Right lobe of liver (tissue), 4 donors: ENCODE measurements around the gene SLC35D1.

Experiments used
- POLR2A ChIP-seq: fragments of 450-650 bp; IDR thresholded peaks from one replicate; pipeline ENCODE4 v1.6.1; 2017; ENCODE audit warnings: antibody characterized with exemption, mild to moderate bottlenecking
- TF ChIP-seq, protein P1 (sequence below), 4 donors: fragments of 200-600 bp in 3 of 4; fragments of 450-650 bp in 1 of 4; IDR thresholded peaks; one replicate each; pipeline versions ENCODE4 v1.5.1 to v1.8.0; 2016 to 2022; ENCODE audit warnings: antibody characterized with exemption in 4 of 4, mild to moderate bottlenecking in 2 of 4
- donor health status: DM: no; HTN: no; CAD: no.
- donor health status: DM: no; HTN: no; CAD: no.
- donor health status: DM: no; HTN: yes; CAD: no.

DNA sequence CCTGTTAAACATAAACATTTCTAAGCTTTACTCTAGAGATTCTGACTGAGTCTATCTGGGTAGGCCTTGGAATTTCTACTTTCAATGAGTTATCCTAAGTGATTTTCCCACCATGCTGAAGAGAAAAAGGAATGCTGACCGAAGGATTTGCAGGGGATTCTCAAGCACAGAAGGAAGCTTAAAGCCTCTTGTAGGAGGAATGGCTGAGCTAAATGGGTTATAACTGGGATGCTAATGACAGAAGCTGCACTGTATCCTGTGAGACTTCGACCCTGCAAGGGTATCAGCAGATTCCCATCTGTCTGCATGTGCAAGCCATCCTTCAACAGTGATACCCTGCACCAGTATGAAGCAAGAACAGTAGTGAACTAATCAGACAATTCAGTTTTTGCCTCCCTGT is 35.4 kb downstream of the SLC35D1 start:
- no peak for TF ChIP-seq POLR2A
- TF ChIP-seq, protein P1, sequence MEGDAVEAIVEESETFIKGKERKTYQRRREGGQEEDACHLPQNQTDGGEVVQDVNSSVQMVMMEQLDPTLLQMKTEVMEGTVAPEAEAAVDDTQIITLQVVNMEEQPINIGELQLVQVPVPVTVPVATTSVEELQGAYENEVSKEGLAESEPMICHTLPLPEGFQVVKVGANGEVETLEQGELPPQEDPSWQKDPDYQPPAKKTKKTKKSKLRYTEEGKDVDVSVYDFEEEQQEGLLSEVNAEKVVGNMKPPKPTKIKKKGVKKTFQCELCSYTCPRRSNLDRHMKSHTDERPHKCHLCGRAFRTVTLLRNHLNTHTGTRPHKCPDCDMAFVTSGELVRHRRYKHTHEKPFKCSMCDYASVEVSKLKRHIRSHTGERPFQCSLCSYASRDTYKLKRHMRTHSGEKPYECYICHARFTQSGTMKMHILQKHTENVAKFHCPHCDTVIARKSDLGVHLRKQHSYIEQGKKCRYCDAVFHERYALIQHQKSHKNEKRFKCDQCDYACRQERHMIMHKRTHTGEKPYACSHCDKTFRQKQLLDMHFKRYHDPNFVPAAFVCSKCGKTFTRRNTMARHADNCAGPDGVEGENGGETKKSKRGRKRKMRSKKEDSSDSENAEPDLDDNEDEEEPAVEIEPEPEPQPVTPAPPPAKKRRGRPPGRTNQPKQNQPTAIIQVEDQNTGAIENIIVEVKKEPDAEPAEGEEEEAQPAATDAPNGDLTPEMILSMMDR (IDR thresholded peaks at IDR 0.05), result no peak
